HG03565 (cell line): ENCODE data around the gene GPHA2.

Source experiments
- ATAC-seq: cut with Tn5 transposase; IDR thresholded peaks from one replicate; pipeline ENCODE4 v1.9.1; 2021; ENCODE audit warnings: mild to moderate bottlenecking, moderate library complexity; ENCODE audit not compliant: unreplicated experiment

Gene GPHA2

GRCh38 chr11:64931290-64931689 is 4.4 kb downstream of the GPHA2 start:
- no peak for ATAC-seq

GRCh38 chr11:64930340-64930739 is 5.4 kb downstream of the GPHA2 start:
- no peak for ATAC-seq

- no peak for ATAC-seq
Measured at GRCh38 chr11:64929625-64930024, 6.1 kb downstream of the GPHA2 start.

GRCh38 chr11:64928957-64929356 is 6.7 kb downstream of the GPHA2 start:
- ATAC-seq = no peak

GRCh38 chr11:64926689-64927088 is 9.0 kb downstream of the GPHA2 start:
- no peak for ATAC-seq

- no peak for ATAC-seq
Measured at GRCh38 chr11:64925536-64926436, 9.9 kb downstream of the GPHA2 start.

- ATAC-seq = no peak
Measured at GRCh38 chr11:64924910-64925284, 10.8 kb downstream of the GPHA2 start.

- peak; percentile 70 for ATAC-seq
Measured at GRCh38 chr11:64923944-64924909, 11.5 kb downstream of the GPHA2 start, which contains the start of gene PPP2R5B. TSS of gene PPP2R5B (plus strand) at chr11:64924689. CDS start at chr11:64925735, 1,046 bp downstream.

- no peak for ATAC-seq
Measured at GRCh38 chr11:64923151-64923661, 12.5 kb downstream of the GPHA2 start.

GRCh38 chr11:64921384-64921783 is 14.3 kb downstream of the GPHA2 start:
- no peak for ATAC-seq

- no peak for ATAC-seq
Measured at GRCh38 chr11:64920124-64920523, 15.6 kb downstream of the GPHA2 start.

- ATAC-seq = no peak
Measured at GRCh38 chr11:64919627-64920026, 16.1 kb downstream of the GPHA2 start.

GRCh38 chr11:64918017-64918416 is 17.7 kb downstream of the GPHA2 start:
- no peak for ATAC-seq

GRCh38 chr11:64917663-64917995 is 18.1 kb downstream of the GPHA2 start:
- no peak for ATAC-seq

- peak; percentile 90 for ATAC-seq
Measured at GRCh38 chr11:64916775-64917662, 18.7 kb downstream of the GPHA2 start, which contains the start of gene ATG2A. TSS of gene ATG2A (minus strand) at chr11:64917209. CDS start at chr11:64917135, 74 bp downstream.

- ATAC-seq = no peak
Measured at GRCh38 chr11:64916040-64916774, 19.5 kb downstream of the GPHA2 start.

GRCh38 chr11:64915376-64915887 is 20.3 kb downstream of the GPHA2 start:
- ATAC-seq = no peak

- no peak for ATAC-seq
Measured at GRCh38 chr11:64914123-64914522, 21.6 kb downstream of the GPHA2 start.

- ATAC-seq = no peak
Measured at GRCh38 chr11:64913171-64913727, 22.4 kb downstream of the GPHA2 start.
